DMS 273 (cell line): ENCODE measurements around the gene BABAM2.
"Not testable (repeated sequence)": the region's sequence is repeated elsewhere in the genome, so short reads cannot be mapped to it uniquely, and the experiment has no call there.

Source experiments
- DNase-seq: peaks from one replicate; lab custom pipeline; 2025; ENCODE audit not compliant: unreplicated experiment; lab: John Stamatoyannopoulos, UW

BABAM2 gene

GRCh38 chr2:27968957-27969356 lies 78.4 kb downstream of the BABAM2 start:
- DNase-seq = not testable (repeated sequence)

DNA sequence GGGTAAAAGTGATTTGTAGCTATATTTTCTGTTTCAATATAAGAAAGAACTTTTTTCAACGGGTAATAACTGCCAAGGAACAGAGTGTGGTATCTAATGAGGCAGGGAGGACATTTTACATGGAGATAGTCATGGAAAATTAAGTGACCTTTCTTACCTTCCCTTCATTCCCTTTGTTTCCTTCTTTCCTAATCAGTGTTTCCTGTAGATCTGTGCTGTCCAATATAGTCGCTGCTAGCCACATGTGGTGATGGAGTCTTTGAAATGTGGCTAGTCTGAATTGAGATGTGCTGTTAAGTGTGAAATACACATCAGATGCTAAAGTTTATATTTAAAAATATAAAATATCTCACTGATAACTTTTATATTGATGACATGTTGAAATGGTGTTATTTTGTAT lies 81.8 kb downstream of the BABAM2 start:
- DNase-seq = no peak

- peak; percentile 12 for DNase-seq
These were observed 83.1 kb downstream of the BABAM2 start for GRCh38 chr2:27973592-27973991.

- DNase-seq = no peak
These were observed 85.8 kb downstream of the BABAM2 start for GRCh38 chr2:27976308-27976707.

DNA sequence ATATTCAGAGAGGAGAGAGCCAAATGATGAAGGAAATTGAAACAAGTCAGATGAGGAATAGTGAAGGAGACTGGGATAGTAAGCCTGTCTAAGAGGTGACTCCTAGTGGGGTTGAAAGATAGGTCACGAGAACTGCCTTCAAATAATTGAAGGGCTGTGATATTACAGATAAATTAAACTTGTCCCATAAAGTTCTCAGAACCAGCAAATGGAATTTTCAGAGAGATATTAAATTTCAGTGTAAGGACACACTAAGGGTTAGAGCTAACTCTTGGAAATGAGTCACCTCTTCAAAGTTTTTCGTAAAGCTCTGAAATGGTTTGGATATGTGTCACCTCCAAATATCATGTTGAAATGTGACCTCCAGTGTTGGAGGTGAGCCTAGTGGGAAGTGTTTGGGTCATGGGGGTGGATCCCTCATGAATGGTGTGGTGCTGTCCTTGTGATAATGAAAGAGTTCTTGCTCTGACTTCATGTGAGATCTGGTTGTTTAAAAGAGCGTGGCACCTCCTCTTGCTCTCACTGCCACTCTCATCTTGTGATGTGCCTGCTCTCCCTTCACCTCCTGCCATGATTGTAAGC lies 87.3 kb downstream of the BABAM2 start:
- DNase-seq = no peak

DNA sequence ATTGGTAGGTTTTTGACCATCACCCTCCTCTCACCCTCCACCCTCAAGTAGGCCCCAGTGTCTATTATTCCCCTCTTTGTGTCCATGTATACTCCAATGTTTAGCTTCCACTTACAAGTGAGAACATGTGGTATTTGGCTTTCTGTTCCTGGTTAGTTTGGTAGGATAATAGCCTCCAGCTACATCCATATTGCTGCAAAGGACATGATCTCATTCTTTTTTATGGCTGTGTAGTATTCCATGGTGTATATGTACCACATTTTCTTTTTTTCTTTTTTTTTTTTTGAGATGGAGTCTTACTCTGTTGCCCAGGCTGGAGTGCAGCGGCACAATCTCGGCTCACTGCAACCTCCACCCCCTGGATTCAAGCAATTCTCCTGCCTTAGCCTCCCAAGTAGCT lies 88.2 kb downstream of the BABAM2 start:
- not testable (repeated sequence) for DNase-seq

DNA sequence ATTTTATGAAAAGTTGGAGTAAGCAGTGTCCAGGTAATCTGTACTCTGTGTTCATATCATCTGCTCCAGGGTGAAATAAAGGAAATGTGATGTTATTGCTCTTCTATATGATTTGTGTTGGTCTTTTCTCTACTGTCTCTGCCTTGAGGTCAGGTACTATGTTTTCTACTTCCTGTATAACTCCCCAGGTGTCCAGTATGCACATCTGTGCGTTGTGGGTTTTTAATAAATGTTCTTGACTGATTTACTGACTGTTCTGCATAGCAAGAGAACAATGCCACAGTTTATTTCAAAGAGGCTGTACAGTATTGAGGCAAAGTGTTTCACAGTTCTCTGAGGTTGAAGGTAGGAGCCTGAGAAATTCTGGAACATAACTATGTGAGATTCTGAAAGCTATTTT lies 89.7 kb downstream of the BABAM2 start:
- DNase-seq = no peak

GRCh38 chr2:27984153-27984552 lies 93.6 kb downstream of the BABAM2 start:
- DNase-seq = no peak

DNA sequence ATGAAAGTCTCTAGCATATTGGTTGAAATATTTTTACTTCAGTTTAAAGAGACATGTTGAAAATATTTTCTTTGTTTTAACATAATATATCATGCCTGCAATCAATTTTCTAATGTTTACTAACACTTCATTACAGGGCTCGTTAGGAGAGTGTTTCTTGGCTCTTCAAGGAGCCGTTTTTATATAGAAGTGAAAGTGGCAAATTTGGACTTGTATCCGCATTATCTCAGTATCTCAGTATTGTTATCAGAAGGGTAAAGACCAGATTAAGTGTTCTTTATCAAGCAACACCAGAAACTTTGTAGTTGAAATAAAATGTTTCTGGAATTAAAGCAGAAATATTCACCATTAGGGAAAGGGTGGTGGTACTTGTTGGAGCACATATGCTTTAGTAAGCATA lies 97.8 kb downstream of the BABAM2 start:
- DNase-seq = no peak

DNA sequence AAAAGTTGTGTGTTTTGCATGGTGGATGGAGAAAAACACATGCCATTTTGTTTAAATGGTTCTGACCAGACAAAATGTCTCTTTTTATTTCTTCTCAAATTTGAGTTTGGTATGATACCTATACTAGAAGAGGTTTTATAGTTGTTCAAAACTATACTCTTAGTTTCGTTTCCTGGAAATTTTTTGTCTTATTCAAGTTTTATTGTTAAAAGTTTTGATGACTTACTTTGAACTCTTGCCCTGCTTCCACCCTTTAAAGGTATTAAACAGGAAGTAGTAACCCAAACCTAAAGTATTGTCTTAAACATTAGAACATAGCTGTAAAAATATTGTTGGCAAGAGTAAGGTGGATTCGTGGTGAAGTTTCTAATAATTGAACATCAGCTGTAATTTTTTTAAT lies 98.2 kb downstream of the BABAM2 start:
- no peak for DNase-seq

DNA sequence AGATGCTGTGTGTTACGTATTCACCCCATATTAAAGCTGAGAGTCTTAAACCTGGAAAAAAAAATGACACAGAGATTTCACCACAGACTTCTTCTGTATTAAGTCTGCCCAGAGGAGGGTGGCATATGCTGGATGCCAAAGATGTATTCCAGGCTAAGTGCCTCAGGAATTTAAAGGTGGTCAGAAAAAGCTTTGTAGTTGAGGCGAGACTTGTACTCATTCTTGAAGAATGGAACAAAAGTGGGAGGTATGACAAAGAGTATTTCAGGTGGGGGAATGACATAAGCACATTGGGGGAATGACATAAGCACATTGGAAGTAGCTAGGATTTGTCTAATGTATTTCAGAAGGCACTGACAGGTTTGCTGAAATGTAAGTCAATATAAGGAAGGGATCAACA lies 98.6 kb downstream of the BABAM2 start:
- DNase-seq = no peak

DNA sequence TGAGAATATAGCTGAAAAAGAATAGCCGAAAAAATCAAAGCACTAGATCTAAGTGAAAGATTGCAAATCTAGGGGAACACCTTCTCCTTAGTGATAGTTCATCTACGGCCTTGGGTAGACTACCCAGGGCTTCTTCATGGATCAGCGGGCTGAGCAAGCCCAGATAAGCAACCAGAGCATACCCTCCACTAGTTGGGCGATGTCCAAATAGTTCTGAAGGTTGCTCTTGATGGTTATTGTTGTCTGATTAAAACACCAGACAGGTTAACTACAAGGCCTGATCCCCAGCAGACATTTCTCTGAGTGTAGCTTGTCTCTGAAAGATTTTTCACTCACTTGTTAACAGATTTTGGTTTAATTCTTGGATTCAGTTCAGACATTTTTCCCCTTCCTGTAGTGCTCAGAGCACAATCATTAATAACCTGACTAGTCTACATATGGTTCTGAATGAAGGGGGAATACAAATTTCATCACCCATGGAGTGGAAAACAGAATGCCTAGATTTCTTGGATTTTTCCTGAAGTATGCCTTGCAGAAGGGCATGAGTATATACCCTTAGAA lies 99.6 kb downstream of the BABAM2 start:
- no peak for DNase-seq

- DNase-seq = no peak
These were observed 100.6 kb downstream of the BABAM2 start for GRCh38 chr2:27991146-27991545.

- DNase-seq = no peak
These were observed 102.4 kb downstream of the BABAM2 start for GRCh38 chr2:27992787-27993401.

DNA sequence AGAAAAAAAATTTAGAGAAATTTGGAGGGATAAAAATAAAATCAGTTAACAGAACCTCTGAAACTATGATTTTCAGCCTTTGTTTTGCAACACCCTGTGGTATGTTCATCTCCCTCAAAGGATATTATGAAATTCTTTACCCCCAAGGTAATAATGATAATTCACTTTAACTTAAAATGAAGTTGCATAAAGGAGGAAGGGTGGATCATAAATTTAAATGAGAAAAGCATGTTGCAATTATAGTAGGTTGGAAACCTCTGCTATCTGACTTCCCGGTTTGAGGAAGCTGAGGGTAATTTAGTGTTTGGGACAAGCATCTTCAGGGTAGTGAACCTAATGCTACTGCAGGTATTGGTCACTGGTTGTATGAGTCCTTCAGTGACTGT lies 102.9 kb downstream of the BABAM2 start:
- DNase-seq = no peak

DNA sequence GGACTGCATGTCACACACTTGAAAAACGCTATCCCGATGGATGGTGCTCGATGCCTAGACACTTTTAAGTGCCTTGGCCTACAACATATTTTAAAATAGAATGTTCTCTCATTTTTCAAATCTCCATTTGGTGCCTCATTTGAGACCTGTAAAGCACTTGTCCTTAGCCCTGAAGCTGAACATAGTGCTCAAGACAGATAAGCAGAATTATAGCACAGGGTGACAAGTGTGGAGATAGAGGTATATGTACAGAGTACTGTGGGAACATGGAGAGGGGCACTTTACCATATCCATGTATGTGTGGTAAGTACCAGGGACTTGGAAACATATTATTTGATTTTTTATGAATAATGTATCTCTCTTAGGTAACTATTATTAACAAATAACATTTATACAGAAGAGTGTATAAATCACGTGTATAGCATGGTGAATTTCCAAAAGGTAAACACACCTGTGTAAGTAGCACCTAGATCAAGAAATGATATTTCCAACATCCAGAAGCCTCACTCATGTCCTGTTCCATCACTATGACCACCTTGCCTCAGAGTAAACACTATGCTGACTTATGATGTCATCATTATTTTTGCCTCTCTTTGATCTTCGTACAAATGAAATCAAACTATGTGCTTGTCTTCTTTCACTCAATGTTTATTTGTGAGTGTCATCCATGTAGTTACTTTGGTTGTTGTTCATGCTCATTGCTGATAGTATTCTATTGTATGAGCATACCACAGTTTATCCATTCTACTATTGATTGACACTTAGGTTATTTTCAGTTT lies 103.6 kb downstream of the BABAM2 start:
- DNase-seq = no peak

DNA sequence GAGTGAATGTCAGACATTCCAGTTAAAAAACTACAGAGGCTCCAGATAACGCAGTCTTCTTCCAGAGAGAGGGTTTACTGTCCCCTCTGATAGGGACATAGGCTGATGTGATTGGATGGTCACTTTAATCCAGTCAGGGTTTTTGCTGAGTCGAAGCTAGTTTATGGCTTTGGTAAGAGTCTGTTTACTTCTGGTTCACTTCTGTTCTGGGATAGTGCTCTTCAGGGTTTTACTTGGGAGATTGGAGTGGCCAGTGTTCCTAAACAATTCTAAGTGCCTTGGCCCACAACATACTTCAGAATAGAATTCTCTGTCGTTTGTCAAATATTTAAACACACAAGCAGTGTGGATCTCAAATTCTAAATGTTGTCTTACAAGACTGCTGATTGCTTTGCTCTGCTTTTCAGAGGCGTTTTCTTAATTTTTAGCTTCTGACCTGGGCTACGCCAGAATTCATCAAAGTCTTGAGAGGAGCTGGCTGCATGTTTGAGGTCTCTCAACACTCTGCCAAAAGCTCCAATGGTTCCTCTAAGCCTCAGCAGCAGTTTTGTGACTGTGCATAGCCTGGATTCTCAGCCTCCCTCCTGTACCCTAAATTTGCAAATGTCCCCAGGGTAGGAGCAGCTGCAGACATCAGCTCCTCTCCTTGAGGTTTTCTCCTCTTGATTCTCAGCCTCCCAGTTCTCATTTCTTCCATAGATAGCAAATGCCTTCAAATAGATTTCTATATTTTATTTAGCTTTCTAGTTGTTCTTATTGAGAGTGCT lies 105.8 kb downstream of the BABAM2 start:
- DNase-seq = no peak

- no peak for DNase-seq
These were observed 109.8 kb downstream of the BABAM2 start for GRCh38 chr2:28000287-28000686.

GRCh38 chr2:28002181-28002580 lies 111.7 kb downstream of the BABAM2 start:
- no peak for DNase-seq

DNA sequence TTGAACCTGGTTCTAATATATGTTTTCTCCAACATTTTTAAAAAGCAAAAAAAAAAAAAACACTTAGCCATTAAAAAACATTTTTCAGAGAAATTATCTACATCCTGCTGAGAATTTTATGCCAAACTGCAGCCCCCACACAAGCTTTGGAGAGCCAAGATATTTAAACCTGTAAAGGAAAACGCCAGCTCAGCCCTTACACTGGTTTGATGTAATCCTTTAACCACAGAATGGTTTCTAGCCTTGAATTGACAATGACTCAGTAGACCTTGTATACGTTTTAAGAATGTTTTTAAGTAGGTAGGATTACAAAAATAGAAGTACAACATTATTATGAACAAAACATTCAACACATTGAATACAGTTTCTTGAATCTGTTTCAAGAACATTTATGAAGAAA lies 113.6 kb downstream of the BABAM2 start:
- DNase-seq = no peak

GRCh38 chr2:28009732-28010131 lies 119.2 kb downstream of the BABAM2 start:
- peak; percentile 76 for DNase-seq
